H9 (cell line): Measurements from ENCODE around the gene SEMA3C. TPM values are rescaled to one million over a fixed set of nuclear protein-coding genes. Genes with fewer than 3 reads are reported as not detected.

ENCODE experiments used
- DNase-seq: peaks from one replicate; pipeline ENCODE4 v3.0.0-alpha.2; 2017
- H2AFZ ChIP-seq: one replicate; pipeline ENCODE4 v1.6.1; 2013; ENCODE audit warnings: mild to moderate bottlenecking, low read length, control low read depth, moderate library complexity
- H2AK5ac ChIP-seq: 2 replicates; pipeline ENCODE4 v1.6.1; 2013; ENCODE audit warnings: low read length, control low read depth, mixed read lengths; ENCODE audit not compliant: insufficient read length
- H2BK120ac ChIP-seq: one replicate; pipeline ENCODE4 v1.6.1; 2013; ENCODE audit warnings: low read depth, mild to moderate bottlenecking, low read length, control low read depth, inconsistent platforms; ENCODE audit not compliant: poor library complexity, severe bottlenecking
- H2BK12ac ChIP-seq: 2 replicates; pipeline ENCODE4 v1.6.1; 2013; ENCODE audit warnings: low read length, control low read depth, mixed read lengths, low read depth; ENCODE audit not compliant: insufficient read length
- H2BK15ac ChIP-seq: 2 replicates; pipeline ENCODE4 v1.6.1; 2013; ENCODE audit warnings: low read depth, low read length, control low read depth
- H2BK20ac ChIP-seq: one replicate; pipeline ENCODE4 v1.6.1; 2013; ENCODE audit warnings: low read depth, mild to moderate bottlenecking, low read length, control low read depth, inconsistent platforms; ENCODE audit not compliant: poor library complexity, severe bottlenecking
- H2BK5ac ChIP-seq: 2 replicates; pipeline ENCODE4 v1.6.1; 2013; ENCODE audit warnings: low read length, control low read depth, mixed read lengths; ENCODE audit not compliant: insufficient read length
- H3K14ac ChIP-seq: 2 replicates; pipeline ENCODE4 v1.6.1; 2013; ENCODE audit warnings: low read length, control low read depth; ENCODE audit not compliant: insufficient read depth
- H3K18ac ChIP-seq: 2 replicates; pipeline ENCODE4 v1.6.1; 2013; ENCODE audit warnings: low read depth, mild to moderate bottlenecking, mixed read lengths, low read length, control low read depth; ENCODE audit not compliant: insufficient read length
- H3K23ac ChIP-seq: 2 replicates; pipeline ENCODE4 v1.6.1; 2013; ENCODE audit warnings: low read length, control low read depth, mixed read lengths, low read depth; ENCODE audit not compliant: insufficient read length
- H3K23me2 ChIP-seq: 2 replicates; pipeline ENCODE4 v1.6.1; 2013; ENCODE audit warnings: low read depth, mild to moderate bottlenecking, mixed read lengths, low read length, control low read depth; ENCODE audit not compliant: insufficient read length, poor library complexity, severe bottlenecking
- H3K27ac ChIP-seq: 2 replicates; pipeline ENCODE4 v1.5.1; 2013; ENCODE audit warnings: low read length, control low read depth, mixed read lengths, low read depth; ENCODE audit not compliant: insufficient read length
- H3K27me3 ChIP-seq: 2 replicates; pipeline ENCODE4 v1.6.1; 2013; ENCODE audit warnings: low read length, control low read depth, inconsistent platforms; ENCODE audit not compliant: insufficient read depth
- H3K4ac ChIP-seq: 2 replicates; pipeline ENCODE4 v1.6.1; 2013; ENCODE audit warnings: low read depth, mild to moderate bottlenecking, control low read depth, inconsistent platforms, low read length, moderate library complexity
- H3K4me1 ChIP-seq: 2 replicates; pipeline ENCODE4 v1.6.1; 2013; ENCODE audit warnings: low read length, control low read depth, inconsistent platforms; ENCODE audit not compliant: insufficient read depth
- H3K4me2 ChIP-seq: 2 replicates; pipeline ENCODE4 v1.6.1; 2013; ENCODE audit warnings: low read length, control low read depth, mixed read lengths; ENCODE audit not compliant: insufficient read length, insufficient read depth
- H3K56ac ChIP-seq: 2 replicates; pipeline ENCODE4 v1.6.1; 2013; ENCODE audit warnings: low read depth, mild to moderate bottlenecking, mixed read lengths, low read length, control low read depth; ENCODE audit not compliant: insufficient read length
- H3K79me1 ChIP-seq: 2 replicates; pipeline ENCODE4 v1.6.1; 2013; ENCODE audit warnings: low read depth, mild to moderate bottlenecking, moderate library complexity, low read length, control low read depth, inconsistent platforms; ENCODE audit not compliant: insufficient read depth, poor library complexity, severe bottlenecking
- H3K79me2 ChIP-seq: 2 replicates; pipeline ENCODE4 v1.6.1; 2013; ENCODE audit warnings: low read length, control low read depth, inconsistent platforms; ENCODE audit not compliant: insufficient read depth
- H3K9ac ChIP-seq: 2 replicates; pipeline ENCODE4 v1.6.1; 2013; ENCODE audit warnings: low read length, control low read depth, mixed read lengths; ENCODE audit not compliant: insufficient read length; ENCODE audit errors: extremely low read depth
- H3K9me3 ChIP-seq: one replicate; pipeline ENCODE4 v1.6.1; 2013; ENCODE audit warnings: low read depth, low read length, inconsistent platforms; ENCODE audit not compliant: control insufficient read depth
- H3T11ph ChIP-seq: one replicate; pipeline ENCODE4 v1.6.1; 2013; ENCODE audit warnings: mild to moderate bottlenecking, low read length, control low read depth, inconsistent platforms
- H4K20me1 ChIP-seq: one replicate; pipeline ENCODE4 v1.6.1; 2013; ENCODE audit not compliant: control insufficient read depth, insufficient read length, insufficient read depth
- H4K5ac ChIP-seq: 2 replicates; pipeline ENCODE4 v1.6.1; 2013; ENCODE audit warnings: low read depth, mild to moderate bottlenecking, mixed read lengths, low read length, control low read depth; ENCODE audit not compliant: insufficient read length
- H4K8ac ChIP-seq: replicated peaks from 2 replicates; pipeline ENCODE4 v1.6.1; 2013; ENCODE audit warnings: low read length, control low read depth, mixed read lengths, low read depth; ENCODE audit not compliant: insufficient read length
- H4K91ac ChIP-seq: 2 replicates; pipeline ENCODE4 v1.6.1; 2013; ENCODE audit warnings: low read depth, mild to moderate bottlenecking, moderate library complexity, mixed read lengths, low read length, control low read depth; ENCODE audit not compliant: insufficient read length
- H3K27ac Mint-ChIP-seq, 3 experiments: 2 replicates in 2 of 3; 3 replicates in 1 of 3; pipeline ENCODE4 v1.8.0; 2020 to 2021; ENCODE audit warnings: mixed read lengths in 3 of 3, mild to moderate bottlenecking in 1 of 3, moderate library complexity in 1 of 3
- H3K27me3 Mint-ChIP-seq: 2 replicates; pipeline ENCODE4 v1.8.0; 2021; ENCODE audit warnings: low read depth, mild to moderate bottlenecking, moderate library complexity, mixed read lengths
- H3K36me3 Mint-ChIP-seq, 3 experiments: 2 replicates in 2 of 3; 3 replicates in 1 of 3; pipeline ENCODE4 v1.8.0; 2020 to 2021; ENCODE audit warnings: low read depth in 3 of 3, mixed read lengths in 3 of 3; ENCODE audit not compliant: insufficient read depth in 1 of 3
- H3K4me1 Mint-ChIP-seq, 2 experiments: 2 replicates each; pipeline ENCODE4 v1.8.0; 2020; ENCODE audit warnings: mixed read lengths in 2 of 2
- H3K4me3 Mint-ChIP-seq, 2 experiments: 2 replicates in 1 of 2; 3 replicates in 1 of 2; pipeline ENCODE4 v1.8.0; 2020 to 2021; ENCODE audit warnings: mild to moderate bottlenecking in 2 of 2, mixed read lengths in 2 of 2, moderate library complexity in 1 of 2
- H3K9me3 Mint-ChIP-seq, 2 experiments: 2 replicates in 1 of 2; 3 replicates in 1 of 2; pipeline ENCODE4 v1.8.0; 2020; ENCODE audit warnings: mild to moderate bottlenecking in 2 of 2, mixed read lengths in 2 of 2, moderate library complexity in 1 of 2
- CTCF ChIP-seq: fragments of 200-600 bp; sonication (generic); conservative IDR thresholded peaks from 3 replicates; pipeline ENCODE4 v1.8.0; 2021; ENCODE audit warnings: antibody characterized with exemption, mild to moderate bottlenecking
- WGBS: extraction: QIAGEN DNeasy Blood & Tissue Kit; methylation state at CpG from one replicate; pipeline ENCODE4 v1.1.7; 2013; ENCODE audit warnings: missing lambda C conversion rate, low lambda C conversion rate, mixed read lengths; ENCODE audit not compliant: insufficient read length; ENCODE audit errors: extremely low coverage; 5-methylcytosine and 5-hydroxymethylcytosine counted together
- total RNA-seq: library from RNA; stranded (reverse); gene quantifications from 2 replicates; pipeline ENCODE4 v1.2.1, GENCODE V29; 2021

SEMA3C gene
- total RNA-seq, 1 experiment from 2014 or later: 1.6 TPM

DNA sequence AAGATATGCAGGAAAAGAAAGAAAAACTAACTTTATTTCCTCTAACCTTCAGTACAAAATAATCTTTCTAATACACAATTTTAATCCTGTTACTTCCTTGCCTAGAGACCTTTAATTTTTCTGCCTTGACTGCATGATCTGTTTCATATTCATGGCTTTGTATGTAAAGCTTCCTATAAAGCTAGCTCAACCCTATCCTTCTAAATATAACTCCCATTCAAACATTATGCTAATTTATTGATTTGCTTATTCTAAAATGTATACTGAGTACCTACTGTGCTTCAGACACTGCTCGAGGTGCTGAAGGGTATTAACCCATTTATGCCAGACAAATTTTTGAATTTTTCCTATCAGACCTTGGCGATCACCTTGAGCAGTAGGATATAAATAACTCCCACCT is 47.6 kb downstream of the SEMA3C start:
- DNase-seq: no peak
- H3K36me3 Mint-ChIP-seq: no peaks in the 10 kb centered on the region

More for the DNA sequence above, 47.6 kb downstream of the SEMA3C start:
- Histone ChIP-seq H2BK20ac (no peak overlapping the region), H3K27ac (no peak overlapping the region), H3K14ac (no peak overlapping the region), H2BK5ac (no peak overlapping the region), H2BK12ac (no peak overlapping the region), H4K20me1 (no peaks in the 10 kb centered on the region), H3K27me3 (no peaks in the 10 kb centered on the region), H2AFZ (no peak overlapping the region), H2BK120ac (no peak overlapping the region), H3T11ph (no peak overlapping the region), H4K91ac (no peak overlapping the region), H3K23ac (no peak overlapping the region), H3K4ac (no peak overlapping the region), H2BK15ac (no peak overlapping the region), H2AK5ac (no peak overlapping the region), H3K79me1 (no peaks in the 10 kb centered on the region), H3K56ac (no peak overlapping the region), H3K4me2 (no peak overlapping the region), H3K23me2 (no peaks in the 10 kb centered on the region), H4K8ac (no peak overlapping the region), H3K18ac (no peak overlapping the region), H4K5ac (no peak overlapping the region), H3K4me1 (no peaks in the 10 kb centered on the region), H3K9me3 (no peaks in the 10 kb centered on the region), H3K79me2 (no peaks in the 10 kb centered on the region), H3K9ac (no peak overlapping the region)
- WGBS: no CpG with 5 or more reads among the region's 2 CpGs
- TF ChIP-seq CTCF: no peak
- no peaks in the 10 kb centered on the region for H3K27me3 Mint-ChIP-seq
- H3K4me3 Mint-ChIP-seq: no peak overlapping the region
- H3K9me3 Mint-ChIP-seq: no peaks in the 10 kb centered on the region
- H3K27ac Mint-ChIP-seq: no peak overlapping the region
- H3K4me1 Mint-ChIP-seq: peaks cover 2 to 12% of the 10 kb centered on the region in 2 experiments
